ENCODE data around the gene SLC39A6.

The SLC39A6 gene

DNA sequence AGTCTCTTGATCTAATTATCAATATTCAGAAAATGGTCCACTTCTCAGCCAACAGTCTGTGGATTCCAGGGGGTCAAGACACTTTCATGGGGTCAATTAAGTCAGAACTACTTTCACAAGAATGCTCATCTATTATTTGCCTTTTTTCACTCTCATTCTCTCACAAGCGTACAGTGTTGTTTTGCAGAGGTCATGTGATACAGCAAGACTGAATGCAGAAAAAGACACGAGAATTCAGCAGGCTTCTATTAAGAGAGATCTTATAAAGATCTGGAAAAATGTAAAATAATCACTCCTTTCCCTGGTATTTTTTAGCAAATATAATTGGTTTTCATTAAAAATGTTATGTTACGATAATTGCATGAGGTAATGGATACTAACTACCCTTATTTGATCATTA is 70.5 kb downstream of the SLC39A6 start:
- no peak for DNase-seq (ENCODE audit: low read depth)

Data from stimulated activated CD4-positive, alpha-beta T cell treated with anti-CD3 and anti-CD28 coated beads, Interleukin-2, amount 100 ng/mL, for 4 hours (primary cell).